WTC11 (cell line): ENCODE data around the gene MRO. TPM values are rescaled to one million over a fixed set of nuclear protein-coding genes. Genes with fewer than 3 reads are reported as not detected.

ENCODE experiments used
- ATAC-seq: fragments of 200-7000 bp; cut with Tn5 transposase; 2 replicates; pipeline ENCODE4 v1.10.0; 2021; ENCODE audit warnings: mild to moderate bottlenecking, moderate library complexity
- Bru-seq: library from RNA; stranded (reverse); fragments of 400-500 nt; gene quantifications from one replicate; lab custom pipeline; 2021; lab: Mats Ljungman, UMichigan
- CTCF ChIA-PET: fragments of 300-600 bp; sonication (Branson Sonifier 250); formaldehyde crosslinking; loops from one replicate; lab custom pipeline; 2021; ENCODE audit warnings: antibody characterized with exemption; lab: Charles Lee
- POLR2A ChIA-PET: fragments of 350-600 bp; sonication (Branson Sonifier 250); formaldehyde crosslinking; loops from one replicate; lab custom pipeline; 2021; ENCODE audit warnings: antibody characterized with exemption; lab: Charles Lee
- DNase-seq: peaks from one replicate; pipeline ENCODE4 v3.0.0; 2021; ENCODE audit warnings: low spot score
- H3K27ac Mint-ChIP-seq: 2 replicates; pipeline ENCODE4 v1.8.0; 2021; ENCODE audit warnings: mixed read lengths
- H3K27me3 Mint-ChIP-seq: 2 replicates; pipeline ENCODE4 v1.8.0; 2021; ENCODE audit warnings: low read depth, mild to moderate bottlenecking, moderate library complexity, mixed read lengths
- H3K36me3 Mint-ChIP-seq: 2 replicates; pipeline ENCODE4 v1.8.0; 2021; ENCODE audit warnings: mixed read lengths
- H3K4me1 Mint-ChIP-seq: 2 replicates; pipeline ENCODE4 v1.8.0; 2022; ENCODE audit warnings: mixed read lengths
- H3K4me3 Mint-ChIP-seq: 2 replicates; pipeline ENCODE4 v1.8.0; 2021; ENCODE audit warnings: mild to moderate bottlenecking, moderate library complexity, mixed read lengths
- H3K9me3 Mint-ChIP-seq: 2 replicates; pipeline ENCODE4 v1.8.0; 2021; ENCODE audit warnings: mixed read lengths
- ELF4 ChIP-seq: sonication (generic); formaldehyde crosslinking; IDR thresholded peaks from 2 replicates; pipeline ENCODE4 v1.8.1; 2022; ENCODE audit warnings: low read depth, mild to moderate bottlenecking, moderate library complexity, missing genetic modification reagents
- IRF2 ChIP-seq: sonication (generic); formaldehyde crosslinking; IDR thresholded peaks from 2 replicates; pipeline ENCODE4 v1.8.0; 2022; ENCODE audit warnings: low read depth, missing genetic modification reagents, borderline replicate concordance
- KAT7 ChIP-seq: sonication (generic); formaldehyde crosslinking; IDR thresholded peaks from 2 replicates; pipeline ENCODE4 v1.8.1; 2023; ENCODE audit warnings: missing genetic modification reagents, mild to moderate bottlenecking, borderline replicate concordance
- NFATC4 ChIP-seq: fragments of 250-450 bp; sonication (Bioruptor Pico); IDR thresholded peaks from 2 replicates; pipeline ENCODE4 v1.9.0; 2021; ENCODE audit warnings: mild to moderate bottlenecking
- NR1H2 ChIP-seq: sonication (generic); formaldehyde crosslinking; IDR thresholded peaks from 2 replicates; pipeline ENCODE4 v1.9.0; 2021; ENCODE audit warnings: mild to moderate bottlenecking, moderate library complexity, missing genetic modification reagents
- SMAD3 ChIP-seq: sonication (generic); formaldehyde crosslinking; IDR thresholded peaks from 2 replicates; pipeline ENCODE4 v1.8.0; 2022; ENCODE audit warnings: missing genetic modification reagents, mild to moderate bottlenecking, borderline replicate concordance
- SP1 ChIP-seq: sonication (generic); formaldehyde crosslinking; conservative IDR thresholded peaks from 2 replicates; pipeline ENCODE4 v1.8.1; 2022; ENCODE audit warnings: missing genetic modification reagents
- TP53 ChIP-seq: sonication (generic); formaldehyde crosslinking; IDR thresholded peaks from 2 replicates; pipeline ENCODE4 v1.8.1; 2023; ENCODE audit warnings: mild to moderate bottlenecking, missing genetic modification reagents
- ZNF232 ChIP-seq: sonication (generic); formaldehyde crosslinking; IDR thresholded peaks from 2 replicates; pipeline ENCODE4 v1.8.0; 2022; ENCODE audit warnings: mild to moderate bottlenecking, missing genetic modification reagents
- long read RNA-seq, 3 experiments: library from RNA in 1 of 3; library from capped mRNA in 1 of 3; library from polyadenylated mRNA in 1 of 3; unstranded in 2 of 3; stranded (forward) in 1 of 3; transcript quantifications; one replicate each; pipeline ENCODE4 v2.0.0, GENCODE V29; 2021
- total RNA-seq: library from RNA; stranded (reverse); gene quantifications from 3 replicates; pipeline ENCODE4 v1.2.3, GENCODE V29; 2021
- TF ChIP-seq, protein P1 (sequence below): sonication (generic); formaldehyde crosslinking; IDR thresholded peaks from 2 replicates; pipeline ENCODE4 v1.8.0; 2022; ENCODE audit warnings: mild to moderate bottlenecking, missing genetic modification reagents
- TF ChIP-seq, protein P2 (sequence below): fragments of 200-600 bp; IDR thresholded peaks from 2 replicates; pipeline ENCODE4 v1.8.0; 2022; ENCODE audit warnings: antibody characterized with exemption
- TF ChIP-seq, protein P3 (sequence below): sonication (generic); formaldehyde crosslinking; IDR thresholded peaks from 2 replicates; pipeline ENCODE4 v1.8.0; 2022; ENCODE audit warnings: mild to moderate bottlenecking, missing genetic modification reagents
- TF ChIP-seq, protein P4 (sequence below): sonication (generic); formaldehyde crosslinking; IDR thresholded peaks from 2 replicates; pipeline ENCODE4 v1.8.1; 2023; ENCODE audit warnings: mild to moderate bottlenecking, missing genetic modification reagents, moderate library complexity
- TF ChIP-seq, protein P5 (sequence below): fragments of 250-450 bp; sonication (Bioruptor Pico); IDR thresholded peaks from 2 replicates; pipeline ENCODE4 v1.9.0; 2021; ENCODE audit warnings: mild to moderate bottlenecking
- TF ChIP-seq, protein P6 (sequence below): sonication (generic); formaldehyde crosslinking; IDR thresholded peaks from 2 replicates; pipeline ENCODE4 v1.8.1; 2022; ENCODE audit warnings: mild to moderate bottlenecking, moderate library complexity, missing genetic modification reagents
- TF ChIP-seq, protein P7 (sequence below): sonication (generic); formaldehyde crosslinking; IDR thresholded peaks from 2 replicates; pipeline ENCODE4 v1.8.1; 2022; ENCODE audit warnings: mild to moderate bottlenecking, missing genetic modification reagents, moderate library complexity, borderline replicate concordance

The MRO gene
- total RNA-seq (0.71 to 2.1 TPM (median 1.1 TPM) in 3 replicates), Bru-seq, nascent RNA (percentile 21 among the genes with signal in this experiment)
- long read RNA-seq, experiment 1, full-length matches to known transcripts: 1 of 5 reads
- long read RNA-seq, experiment 1, partial matches to known transcripts: 2 of 5 reads
- long read RNA-seq, experiment 1, other reads (novel, unspliced or antisense): 2 of 5 reads
- long read RNA-seq, experiment 2: 0 reads
- long read RNA-seq, experiment 3, partial matches to known transcripts: 1 of 1 reads
- long read RNA-seq, experiment 3, other reads (novel, unspliced or antisense): 0 of 1 reads

DNA sequence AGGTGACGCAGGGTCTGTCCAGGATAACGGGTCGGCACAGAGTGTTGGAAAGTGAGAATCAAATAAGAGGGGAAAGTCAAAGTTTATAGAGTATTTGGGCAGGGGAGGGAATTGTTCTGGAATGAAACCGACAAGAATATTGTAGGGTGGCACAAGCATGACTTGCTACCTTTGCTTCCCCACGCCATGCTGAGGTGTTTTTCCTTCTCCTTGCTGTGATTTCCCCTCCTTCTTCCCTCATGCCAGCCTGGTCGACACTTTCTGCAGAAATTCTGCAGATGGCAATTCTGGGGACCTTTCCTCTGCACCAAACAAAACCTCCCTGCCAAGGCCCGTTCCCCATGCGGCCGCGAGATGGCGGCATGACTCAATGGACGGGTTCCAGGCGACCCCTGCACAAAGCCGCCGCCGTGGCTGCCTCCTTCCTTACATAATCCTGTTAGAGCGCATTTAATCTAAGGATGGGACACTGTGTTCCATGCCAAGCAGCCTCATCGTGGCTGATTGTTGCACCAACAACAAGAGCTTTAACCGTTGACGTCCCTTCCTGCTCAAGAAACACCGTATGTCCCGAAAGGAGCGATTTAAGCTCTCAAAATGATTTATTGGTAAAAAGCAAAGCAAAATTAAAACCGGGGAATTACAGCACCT, at the start of gene MRO:
Gene MRO (minus strand): TSS at position 289 of the 651 bp plus-strand sequence. CDS start 10,616 bp downstream, outside the sequence.
- Mint-ChIP-seq H3K4me1 (peaks cover 24% of the 10 kb centered on the region), H3K9me3 (peaks cover 7% of the 10 kb centered on the region), H3K36me3 (no peaks in the 10 kb centered on the region), H3K4me3 (no peak within 1 kb of the TSS), H3K27me3 (peaks cover 2% of the 10 kb centered on the region; the same call in 1 of the 2 replicates), H3K27ac (no peak within 1 kb of the TSS)
- TF ChIP-seq, protein P1, sequence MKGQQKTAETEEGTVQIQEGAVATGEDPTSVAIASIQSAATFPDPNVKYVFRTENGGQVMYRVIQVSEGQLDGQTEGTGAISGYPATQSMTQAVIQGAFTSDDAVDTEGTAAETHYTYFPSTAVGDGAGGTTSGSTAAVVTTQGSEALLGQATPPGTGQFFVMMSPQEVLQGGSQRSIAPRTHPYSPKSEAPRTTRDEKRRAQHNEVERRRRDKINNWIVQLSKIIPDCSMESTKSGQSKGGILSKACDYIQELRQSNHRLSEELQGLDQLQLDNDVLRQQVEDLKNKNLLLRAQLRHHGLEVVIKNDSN (CRISPR knock-in tag): 0 out of 2 replicates have a peak, but pooled peaks have one; percentile 64
- TF ChIP-seq, protein P2, sequence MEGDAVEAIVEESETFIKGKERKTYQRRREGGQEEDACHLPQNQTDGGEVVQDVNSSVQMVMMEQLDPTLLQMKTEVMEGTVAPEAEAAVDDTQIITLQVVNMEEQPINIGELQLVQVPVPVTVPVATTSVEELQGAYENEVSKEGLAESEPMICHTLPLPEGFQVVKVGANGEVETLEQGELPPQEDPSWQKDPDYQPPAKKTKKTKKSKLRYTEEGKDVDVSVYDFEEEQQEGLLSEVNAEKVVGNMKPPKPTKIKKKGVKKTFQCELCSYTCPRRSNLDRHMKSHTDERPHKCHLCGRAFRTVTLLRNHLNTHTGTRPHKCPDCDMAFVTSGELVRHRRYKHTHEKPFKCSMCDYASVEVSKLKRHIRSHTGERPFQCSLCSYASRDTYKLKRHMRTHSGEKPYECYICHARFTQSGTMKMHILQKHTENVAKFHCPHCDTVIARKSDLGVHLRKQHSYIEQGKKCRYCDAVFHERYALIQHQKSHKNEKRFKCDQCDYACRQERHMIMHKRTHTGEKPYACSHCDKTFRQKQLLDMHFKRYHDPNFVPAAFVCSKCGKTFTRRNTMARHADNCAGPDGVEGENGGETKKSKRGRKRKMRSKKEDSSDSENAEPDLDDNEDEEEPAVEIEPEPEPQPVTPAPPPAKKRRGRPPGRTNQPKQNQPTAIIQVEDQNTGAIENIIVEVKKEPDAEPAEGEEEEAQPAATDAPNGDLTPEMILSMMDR: peak; percentile 90
- 0 out of 2 replicates have a peak, but pooled peaks have one; percentile 42 for TF ChIP-seq TP53 (CRISPR knock-in tag)
- no peak for TF ChIP-seq NR1H2
- TF ChIP-seq, protein P3, sequence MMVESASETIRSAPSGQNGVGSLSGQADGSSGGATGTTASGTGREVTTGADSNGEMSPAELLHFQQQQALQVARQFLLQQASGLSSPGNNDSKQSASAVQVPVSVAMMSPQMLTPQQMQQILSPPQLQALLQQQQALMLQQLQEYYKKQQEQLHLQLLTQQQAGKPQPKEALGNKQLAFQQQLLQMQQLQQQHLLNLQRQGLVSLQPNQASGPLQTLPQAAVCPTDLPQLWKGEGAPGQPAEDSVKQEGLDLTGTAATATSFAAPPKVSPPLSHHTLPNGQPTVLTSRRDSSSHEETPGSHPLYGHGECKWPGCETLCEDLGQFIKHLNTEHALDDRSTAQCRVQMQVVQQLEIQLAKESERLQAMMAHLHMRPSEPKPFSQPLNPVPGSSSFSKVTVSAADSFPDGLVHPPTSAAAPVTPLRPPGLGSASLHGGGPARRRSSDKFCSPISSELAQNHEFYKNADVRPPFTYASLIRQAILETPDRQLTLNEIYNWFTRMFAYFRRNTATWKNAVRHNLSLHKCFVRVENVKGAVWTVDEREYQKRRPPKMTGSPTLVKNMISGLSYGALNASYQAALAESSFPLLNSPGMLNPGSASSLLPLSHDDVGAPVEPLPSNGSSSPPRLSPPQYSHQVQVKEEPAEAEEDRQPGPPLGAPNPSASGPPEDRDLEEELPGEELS (CRISPR knock-in tag): no peak
- TF ChIP-seq KAT7: 0 out of 2 replicates have a peak, but pooled peaks have one; percentile 31
- TF ChIP-seq ZNF232 (CRISPR knock-in tag): 0 out of 2 replicates have a peak, but pooled peaks have one; percentile 39
- peak; percentile 85 for DNase-seq
- POLR2A ChIA-PET: no interaction called here
- peak; percentile 86 for ATAC-seq
- CTCF ChIA-PET: interaction anchor here (0.8 to 1.6 kb wide), 14 partner anchors 12 to 304 kb away, joined by 3 to 11 read pairs (median 4); partner anchors contain the start of gene ME2

DNA sequence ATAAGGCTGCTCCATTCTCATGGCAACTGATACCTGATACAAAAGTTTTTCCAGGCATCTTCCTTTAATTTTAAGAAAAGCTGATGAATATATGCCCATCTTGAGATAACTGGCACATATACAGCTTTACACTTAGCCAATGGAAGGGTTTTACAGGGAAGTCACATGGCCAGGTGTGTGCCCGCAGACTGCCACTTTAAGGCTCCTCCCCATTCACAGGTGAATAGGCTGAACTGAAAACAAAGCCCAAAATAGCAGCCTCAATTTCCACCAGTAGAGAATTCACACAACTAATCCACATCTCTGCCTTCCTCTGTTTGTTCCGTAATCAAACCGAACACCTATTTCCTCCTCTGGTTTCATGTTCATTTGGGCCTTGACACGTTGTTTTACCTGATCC, 49.3 kb upstream of the MRO start:
- ChIA-PET POLR2A (interaction anchor here (1.9 kb wide), 1 partner anchor 10 kb away, joined by 6 read pairs; the partner anchor contains the start of gene ME2), CTCF (no interaction called here)
- no peak overlapping the region for H3K4me3 Mint-ChIP-seq
- no peaks in the 10 kb centered on the region for H3K27me3 Mint-ChIP-seq
- DNase-seq (no peak), ATAC-seq (0 out of 2 replicates have a peak, but pooled peaks have one; percentile 38)
- peaks cover 10% of the 10 kb centered on the region for H3K4me1 Mint-ChIP-seq
- TF ChIP-seq IRF2 (CRISPR knock-in tag): no peak
- TF ChIP-seq, protein P4, sequence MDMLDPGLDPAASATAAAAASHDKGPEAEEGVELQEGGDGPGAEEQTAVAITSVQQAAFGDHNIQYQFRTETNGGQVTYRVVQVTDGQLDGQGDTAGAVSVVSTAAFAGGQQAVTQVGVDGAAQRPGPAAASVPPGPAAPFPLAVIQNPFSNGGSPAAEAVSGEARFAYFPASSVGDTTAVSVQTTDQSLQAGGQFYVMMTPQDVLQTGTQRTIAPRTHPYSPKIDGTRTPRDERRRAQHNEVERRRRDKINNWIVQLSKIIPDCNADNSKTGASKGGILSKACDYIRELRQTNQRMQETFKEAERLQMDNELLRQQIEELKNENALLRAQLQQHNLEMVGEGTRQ (CRISPR knock-in tag): 0 out of 2 replicates have a peak, but pooled peaks have one; percentile 23
- no peak overlapping the region for H3K27ac Mint-ChIP-seq
- H3K9me3 Mint-ChIP-seq: no peaks in the 10 kb centered on the region
- H3K36me3 Mint-ChIP-seq: no peaks in the 10 kb centered on the region

DNA sequence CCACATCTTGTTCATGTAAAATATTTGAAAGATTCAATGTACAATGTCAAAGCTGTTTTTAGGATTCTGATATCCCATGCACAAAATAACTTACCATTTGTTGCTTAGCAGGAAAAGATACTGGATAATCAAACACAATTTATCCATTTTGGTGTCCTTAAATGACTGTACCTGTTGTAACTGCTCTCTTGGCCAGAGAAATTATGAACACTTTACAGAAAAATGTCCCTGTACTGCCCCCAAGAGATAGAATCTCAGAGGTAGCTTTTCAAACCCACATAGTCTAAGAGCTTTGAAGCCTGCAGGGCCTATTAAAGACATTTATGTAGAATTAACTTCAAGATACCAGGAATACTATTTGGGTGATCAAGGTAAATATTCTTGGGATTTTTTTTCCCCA, 46.9 kb upstream of the MRO start:
- CTCF ChIA-PET: interaction anchor here (1.0 to 1.2 kb wide), 2 partner anchors 12 to 213 kb away, joined by 3 to 4 read pairs; partner anchors contain the start of gene ME2
- TF ChIP-seq NFATC4 (CRISPR knock-in tag) (no peak), ELF4 (CRISPR knock-in tag) (no peak), SP1 (CRISPR knock-in tag) (no peak), SMAD3 (CRISPR knock-in tag) (no peak), TP53 (CRISPR knock-in tag) (no peak)
- TF ChIP-seq, protein P5, sequence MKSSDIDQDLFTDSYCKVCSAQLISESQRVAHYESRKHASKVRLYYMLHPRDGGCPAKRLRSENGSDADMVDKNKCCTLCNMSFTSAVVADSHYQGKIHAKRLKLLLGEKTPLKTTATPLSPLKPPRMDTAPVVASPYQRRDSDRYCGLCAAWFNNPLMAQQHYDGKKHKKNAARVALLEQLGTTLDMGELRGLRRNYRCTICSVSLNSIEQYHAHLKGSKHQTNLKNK: no peak
- TF ChIP-seq, protein P6, sequence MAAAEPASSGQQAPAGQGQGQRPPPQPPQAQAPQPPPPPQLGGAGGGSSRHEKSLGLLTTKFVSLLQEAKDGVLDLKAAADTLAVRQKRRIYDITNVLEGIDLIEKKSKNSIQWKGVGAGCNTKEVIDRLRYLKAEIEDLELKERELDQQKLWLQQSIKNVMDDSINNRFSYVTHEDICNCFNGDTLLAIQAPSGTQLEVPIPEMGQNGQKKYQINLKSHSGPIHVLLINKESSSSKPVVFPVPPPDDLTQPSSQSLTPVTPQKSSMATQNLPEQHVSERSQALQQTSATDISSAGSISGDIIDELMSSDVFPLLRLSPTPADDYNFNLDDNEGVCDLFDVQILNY (CRISPR knock-in tag): no peak
- TF ChIP-seq, protein P7, sequence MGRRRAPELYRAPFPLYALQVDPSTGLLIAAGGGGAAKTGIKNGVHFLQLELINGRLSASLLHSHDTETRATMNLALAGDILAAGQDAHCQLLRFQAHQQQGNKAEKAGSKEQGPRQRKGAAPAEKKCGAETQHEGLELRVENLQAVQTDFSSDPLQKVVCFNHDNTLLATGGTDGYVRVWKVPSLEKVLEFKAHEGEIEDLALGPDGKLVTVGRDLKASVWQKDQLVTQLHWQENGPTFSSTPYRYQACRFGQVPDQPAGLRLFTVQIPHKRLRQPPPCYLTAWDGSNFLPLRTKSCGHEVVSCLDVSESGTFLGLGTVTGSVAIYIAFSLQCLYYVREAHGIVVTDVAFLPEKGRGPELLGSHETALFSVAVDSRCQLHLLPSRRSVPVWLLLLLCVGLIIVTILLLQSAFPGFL (CRISPR knock-in tag): no peak
- Mint-ChIP-seq H3K27ac (no peak overlapping the region), H3K4me1 (peaks cover 6% of the 10 kb centered on the region), H3K27me3 (no peaks in the 10 kb centered on the region), H3K9me3 (no peaks in the 10 kb centered on the region), H3K4me3 (no peak overlapping the region), H3K36me3 (no peaks in the 10 kb centered on the region)
- DNase-seq (no peak), ATAC-seq (no peak)
- POLR2A ChIA-PET: interaction anchor here (1.1 kb wide), 1 partner anchor 10 kb away, joined by 3 read pairs; no protein-coding TSS in a partner anchor
